HG02588 (cell line): ENCODE results near the gene FAP.

Experiments
- ATAC-seq: cut with Tn5 transposase; IDR thresholded peaks from one replicate; pipeline ENCODE4 v1.9.1; 2021; ENCODE audit warnings: mild to moderate bottlenecking, moderate library complexity; ENCODE audit not compliant: unreplicated experiment

The FAP gene

DNA sequence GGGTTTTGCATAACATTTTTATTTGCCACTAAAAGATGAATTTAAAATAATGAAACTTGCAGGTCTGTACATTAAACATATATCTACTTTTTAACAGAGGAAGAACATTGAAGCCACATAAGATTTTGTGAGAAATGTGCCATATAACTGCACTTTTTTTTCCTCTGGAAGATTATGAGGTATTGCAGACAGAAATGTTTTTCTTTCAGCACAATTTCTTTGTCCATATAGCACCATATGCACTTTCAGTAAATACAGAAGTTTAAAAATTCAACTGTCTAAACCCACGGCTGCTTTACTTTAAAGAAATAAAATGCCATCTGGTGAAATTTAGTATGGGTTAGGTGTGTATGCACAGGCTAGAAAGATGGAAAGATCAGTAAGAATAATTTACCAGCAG is 470 bp upstream of the FAP start:
- ATAC-seq, result no peak

- no peak for ATAC-seq
These were observed 512 bp downstream of the FAP start for GRCh38 chr2:162242586-162243280.

- ATAC-seq, result no peak
These were observed 1.7 kb downstream of the FAP start for GRCh38 chr2:162241571-162241970.

- ATAC-seq, result no peak
These were observed 8.4 kb downstream of the FAP start for GRCh38 chr2:162234620-162235462.

GRCh38 chr2:162233197-162233596 is 10.0 kb downstream of the FAP start:
- no peak for ATAC-seq

DNA sequence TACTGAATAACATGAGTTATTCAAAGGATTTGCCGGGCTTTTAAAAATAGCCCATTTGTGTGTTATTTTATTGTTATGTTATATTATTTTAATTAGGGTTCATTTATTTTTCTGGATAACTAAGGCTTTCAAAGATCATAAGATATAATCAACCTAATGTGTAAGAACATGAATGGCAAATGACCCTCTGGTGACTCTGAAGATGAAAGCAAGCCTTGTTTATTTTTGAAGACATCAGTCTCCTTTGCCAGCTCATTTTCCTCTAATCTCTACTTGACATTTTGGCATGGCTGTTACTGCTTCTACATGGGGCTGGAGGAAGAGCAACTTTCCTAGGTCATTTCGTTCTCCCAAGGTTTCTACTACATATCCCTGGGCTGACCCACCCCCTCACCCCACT is 10.6 kb downstream of the FAP start:
- no peak for ATAC-seq

DNA sequence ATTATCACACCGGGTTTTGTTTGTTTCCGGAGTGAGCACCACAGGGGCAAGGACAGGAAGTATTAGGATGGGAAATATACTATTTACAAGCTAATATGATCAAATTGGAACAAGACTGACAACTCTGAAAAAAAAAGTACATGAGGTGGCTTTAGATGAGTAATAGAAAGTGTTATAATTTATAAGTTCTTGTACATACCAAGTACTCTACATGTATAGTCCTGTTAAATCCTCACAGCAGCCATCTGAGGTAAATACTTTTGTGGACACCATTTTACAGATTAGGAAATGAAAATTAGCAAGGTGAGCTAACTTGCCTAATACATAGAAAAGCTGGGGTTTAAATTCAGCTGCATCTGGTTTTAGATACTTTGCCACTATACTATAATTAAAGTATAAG is 11.2 kb downstream of the FAP start:
- ATAC-seq, result no peak

DNA sequence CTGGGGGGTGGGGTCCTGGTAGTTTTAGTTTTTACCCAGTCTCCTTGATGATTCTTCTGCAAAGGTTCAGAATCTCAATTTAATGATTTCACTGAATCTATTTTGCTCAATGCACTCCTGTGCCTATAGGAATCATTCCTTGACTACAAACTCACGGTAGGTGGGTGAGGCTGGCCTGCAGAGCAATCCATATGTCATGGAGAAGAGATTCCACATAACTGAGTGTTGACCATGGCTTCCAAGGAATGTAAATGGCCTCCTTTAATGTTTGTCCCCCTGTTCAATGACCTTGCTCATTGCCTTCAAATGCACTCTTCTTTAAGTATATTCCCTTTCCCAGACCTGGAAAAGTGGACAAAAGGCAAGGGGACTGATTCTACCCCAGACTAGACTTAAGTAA is 12.5 kb downstream of the FAP start:
- ATAC-seq, result no peak

- no peak for ATAC-seq
These were observed 16.4 kb downstream of the FAP start for GRCh38 chr2:162226836-162227235.

- peak; percentile 97 for ATAC-seq
These were observed 22.2 kb downstream of the FAP start for GRCh38 chr2:162221064-162221463.

DNA sequence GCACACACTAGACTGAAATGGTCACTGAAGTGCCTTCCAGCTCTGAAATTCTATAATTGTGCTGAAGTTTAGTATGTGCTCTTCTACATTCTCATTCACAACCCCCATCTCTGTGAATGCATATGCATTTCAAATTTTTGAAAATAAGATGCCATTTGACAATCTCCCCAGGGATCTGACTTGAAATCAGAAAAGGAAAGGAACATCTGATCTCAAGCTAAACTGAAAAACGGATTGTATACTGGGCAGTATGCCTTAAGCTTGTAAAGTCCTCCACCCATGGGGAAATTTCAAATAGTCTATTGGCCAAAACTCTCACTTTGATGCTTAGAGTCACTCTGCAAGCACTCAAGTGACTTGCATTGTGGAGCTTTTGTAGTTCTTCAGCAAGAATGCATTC is 22.9 kb downstream of the FAP start:
- ATAC-seq, result no peak

- no peak for ATAC-seq
These were observed 23.8 kb downstream of the FAP start for GRCh38 chr2:162219426-162219825.

GRCh38 chr2:162217598-162217997 is 25.6 kb downstream of the FAP start:
- no peak for ATAC-seq

DNA sequence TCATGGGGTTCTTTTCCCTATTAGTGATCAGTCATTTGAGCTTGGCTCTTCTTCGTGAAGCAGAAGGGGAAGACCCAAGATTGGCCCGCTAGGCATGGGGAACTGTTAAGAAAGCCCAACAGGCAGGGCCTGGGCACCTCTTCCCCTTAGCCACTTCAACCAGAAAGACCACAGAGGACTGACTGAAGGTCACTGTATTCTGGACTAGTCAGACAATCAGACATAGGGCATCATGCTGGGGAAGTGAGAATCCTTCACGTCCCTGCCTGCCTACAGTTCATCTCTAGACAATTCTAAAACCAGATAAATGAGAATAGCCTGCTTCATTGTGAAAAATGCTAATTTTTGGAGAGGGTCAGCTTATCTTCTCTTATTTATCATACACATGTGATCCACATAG is 28.1 kb downstream of the FAP start:
- ATAC-seq, result no peak

DNA sequence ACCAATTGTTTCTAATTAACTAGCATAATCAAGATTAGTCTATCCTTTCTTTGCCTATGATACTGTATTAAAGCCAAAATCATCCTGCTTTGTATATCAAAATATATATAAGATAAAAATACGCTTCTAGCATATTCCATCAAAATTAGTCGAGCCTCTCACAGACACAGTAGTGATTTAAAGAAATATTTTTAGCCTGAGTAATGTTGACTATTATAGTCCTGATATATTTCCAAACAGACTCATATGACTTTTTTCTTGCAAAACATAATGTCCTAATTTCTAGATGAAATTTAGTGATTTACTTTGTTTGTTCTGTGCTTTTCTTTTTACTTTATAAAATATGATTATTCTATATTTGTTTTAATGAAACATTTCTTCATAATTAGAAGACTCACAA is 30.9 kb downstream of the FAP start:
- ATAC-seq, result no peak

- no peak for ATAC-seq
These were observed 31.5 kb downstream of the FAP start for GRCh38 chr2:162211732-162212131.

DNA sequence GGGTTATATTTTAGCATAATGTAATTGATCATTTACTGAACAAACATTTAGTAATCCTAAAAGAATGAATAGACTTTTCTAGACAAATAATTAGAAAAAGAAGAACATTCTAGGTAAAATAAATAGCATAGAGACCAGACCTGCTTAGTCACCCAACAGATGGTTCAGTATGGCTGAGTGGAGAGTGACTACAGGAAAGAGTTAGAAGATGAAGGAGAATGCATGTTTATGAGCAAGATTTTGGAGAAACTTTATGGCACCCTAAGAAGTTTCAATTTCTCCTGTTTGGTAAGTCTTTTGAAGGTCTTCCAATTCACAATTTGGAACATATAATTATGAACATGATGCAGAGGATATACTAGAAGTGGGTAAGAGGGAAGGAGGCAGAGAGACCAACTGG is 32.9 kb downstream of the FAP start:
- no peak for ATAC-seq

DNA sequence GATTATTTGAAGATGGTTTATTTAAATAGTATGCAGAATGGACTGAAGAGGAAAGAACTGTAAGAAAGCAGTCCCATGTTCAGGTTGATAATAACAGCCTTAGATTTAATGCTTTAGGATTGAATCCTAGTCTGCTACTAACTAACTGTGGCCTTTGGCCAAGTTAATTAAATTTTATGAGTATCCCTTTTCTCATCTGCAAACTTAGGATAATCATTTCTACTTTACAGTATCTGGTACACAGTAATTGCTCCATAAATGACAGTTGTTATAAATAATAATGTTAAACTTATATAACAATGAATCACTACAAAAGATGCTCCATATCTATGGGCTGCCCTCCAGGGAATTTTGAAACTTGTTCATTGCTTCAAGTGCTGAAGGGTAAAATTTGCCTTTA is 41.0 kb downstream of the FAP start:
- ATAC-seq, result no peak

DNA sequence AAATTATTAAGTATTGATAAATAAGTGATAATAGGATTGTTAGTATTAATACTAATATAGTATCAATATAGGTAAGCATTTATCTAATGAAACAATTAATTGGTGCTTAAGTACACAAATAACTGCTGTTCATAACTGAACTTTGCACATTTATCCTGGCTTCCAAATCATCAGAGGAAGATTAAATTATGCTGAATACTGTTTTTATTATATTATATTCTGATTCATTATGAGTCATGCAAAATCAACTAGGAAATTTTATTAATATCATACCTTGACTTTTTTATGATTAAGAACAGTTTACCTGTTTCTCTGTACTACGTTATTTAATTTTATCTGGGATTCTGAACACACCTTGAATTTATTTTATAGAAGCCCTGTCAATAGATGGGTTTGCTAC is 42.6 kb downstream of the FAP start:
- no peak for ATAC-seq

- ATAC-seq, result no peak
These were observed 43.3 kb downstream of the FAP start for GRCh38 chr2:162199913-162200312.

GRCh38 chr2:162198239-162198638 is 45.0 kb downstream of the FAP start:
- no peak for ATAC-seq

DNA sequence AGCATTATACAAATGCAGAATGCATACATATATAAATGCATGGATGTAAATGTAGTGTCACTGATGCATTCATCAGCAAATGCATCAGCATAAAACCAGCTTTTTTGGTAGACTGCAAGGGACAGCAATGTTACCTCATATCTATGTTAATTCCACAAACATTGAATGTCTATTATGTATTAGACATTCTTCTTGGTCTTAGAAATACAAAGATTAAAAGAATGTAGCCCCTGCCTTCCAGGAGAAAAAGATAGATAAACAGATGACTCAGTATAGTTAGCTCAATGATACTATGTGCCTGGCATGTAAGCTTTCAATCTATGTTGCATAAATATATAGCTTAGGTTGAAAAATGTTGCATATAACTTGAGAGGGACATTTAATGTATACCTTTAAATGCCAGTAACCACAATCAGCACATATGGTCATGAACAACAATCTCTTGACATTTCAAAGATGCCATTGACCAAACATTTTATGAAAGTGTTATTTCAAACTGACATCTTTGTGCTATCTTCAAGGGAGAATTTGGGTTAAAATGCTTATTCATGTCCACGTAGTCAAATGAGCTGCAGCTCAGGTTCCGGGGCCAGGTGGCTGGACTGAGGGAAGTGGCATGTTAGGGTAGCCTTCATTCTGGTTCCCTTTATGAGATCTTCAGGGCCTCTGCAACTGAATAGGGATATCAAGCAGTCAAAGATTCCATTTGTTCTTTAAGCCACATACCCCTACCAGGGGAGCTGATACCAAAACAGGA is 46.0 kb downstream of the FAP start:
- no peak for ATAC-seq
